ENCODE measurements around the gene CHST11.

The CHST11 gene

GRCh38 chr12:104712968-104713367 lies 256.2 kb downstream of the CHST11 start:
- no peaks in the 10 kb centered on the region for H3K79me2 ChIP-seq (ENCODE audit: insufficient read depth, low read length)
- no peaks in the 10 kb centered on the region for H3K9me2 ChIP-seq (replicated peaks; ENCODE audit: insufficient read depth, low read length)
- H3K4me3 ChIP-seq (ENCODE audit: insufficient read depth, low read length, poor library complexity, severe bottlenecking), result no peak overlapping the region
- no peaks in the 10 kb centered on the region for H4K20me1 ChIP-seq (ENCODE audit: low read depth, low read length)
- no peak overlapping the region for H3K9ac ChIP-seq (ENCODE audit: low read length)
- H3K27ac ChIP-seq (ENCODE audit: low read depth, low read length), result no peak overlapping the region
- H2AFZ ChIP-seq (ENCODE audit: low read depth, low read length, severe bottlenecking), result no peak overlapping the region
- no peaks in the 10 kb centered on the region for H3K36me3 ChIP-seq (ENCODE audit: low read length)
- no peaks in the 10 kb centered on the region for H3K27me3 ChIP-seq (ENCODE audit: low read length)
- no peak overlapping the region for H3K4me2 ChIP-seq (ENCODE audit: low read depth, low read length, poor library complexity, severe bottlenecking)
- no peak for TF ChIP-seq EZH2phosphoT487 (conservative IDR thresholded peaks at IDR 0.05; ENCODE audit: low read length)
- TF ChIP-seq, protein P1, sequence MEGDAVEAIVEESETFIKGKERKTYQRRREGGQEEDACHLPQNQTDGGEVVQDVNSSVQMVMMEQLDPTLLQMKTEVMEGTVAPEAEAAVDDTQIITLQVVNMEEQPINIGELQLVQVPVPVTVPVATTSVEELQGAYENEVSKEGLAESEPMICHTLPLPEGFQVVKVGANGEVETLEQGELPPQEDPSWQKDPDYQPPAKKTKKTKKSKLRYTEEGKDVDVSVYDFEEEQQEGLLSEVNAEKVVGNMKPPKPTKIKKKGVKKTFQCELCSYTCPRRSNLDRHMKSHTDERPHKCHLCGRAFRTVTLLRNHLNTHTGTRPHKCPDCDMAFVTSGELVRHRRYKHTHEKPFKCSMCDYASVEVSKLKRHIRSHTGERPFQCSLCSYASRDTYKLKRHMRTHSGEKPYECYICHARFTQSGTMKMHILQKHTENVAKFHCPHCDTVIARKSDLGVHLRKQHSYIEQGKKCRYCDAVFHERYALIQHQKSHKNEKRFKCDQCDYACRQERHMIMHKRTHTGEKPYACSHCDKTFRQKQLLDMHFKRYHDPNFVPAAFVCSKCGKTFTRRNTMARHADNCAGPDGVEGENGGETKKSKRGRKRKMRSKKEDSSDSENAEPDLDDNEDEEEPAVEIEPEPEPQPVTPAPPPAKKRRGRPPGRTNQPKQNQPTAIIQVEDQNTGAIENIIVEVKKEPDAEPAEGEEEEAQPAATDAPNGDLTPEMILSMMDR (IDR thresholded peaks at IDR 0.05; ENCODE audit: insufficient read depth, low read length, poor library complexity, severe bottlenecking), result no peak
- H3K9me3 ChIP-seq (ENCODE audit: insufficient read depth, low read length), result no peaks in the 10 kb centered on the region
- H3F3A ChIP-seq (ENCODE audit: insufficient read depth), result no peaks in the 10 kb centered on the region

DNA sequence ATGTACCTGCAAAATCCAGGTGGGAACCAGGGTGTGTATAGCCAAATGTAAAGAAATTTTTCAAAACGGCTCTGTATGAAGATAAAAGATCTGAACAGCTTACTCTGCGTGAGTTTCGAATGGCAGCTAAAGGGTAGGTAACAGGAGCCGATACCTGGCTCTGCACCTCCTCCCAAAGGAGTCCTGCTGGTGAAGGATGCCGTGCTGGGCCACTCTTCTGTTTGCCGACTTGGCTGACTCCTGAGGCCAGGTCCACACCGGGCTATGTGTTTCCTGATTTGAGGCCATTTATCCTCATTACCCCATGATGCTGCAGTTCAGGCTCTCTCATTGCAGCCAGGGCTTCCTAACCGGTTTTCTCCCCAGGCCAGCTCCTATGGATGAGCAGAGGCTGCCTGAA lies 256.7 kb downstream of the CHST11 start:
- Histone ChIP-seq H3K9me2 (replicated peaks; ENCODE audit: insufficient read depth, low read length) (no peaks in the 10 kb centered on the region), H3K36me3 (ENCODE audit: low read length) (no peaks in the 10 kb centered on the region), H3K79me2 (ENCODE audit: insufficient read depth, low read length) (no peaks in the 10 kb centered on the region), H3K9me3 (ENCODE audit: insufficient read depth, low read length) (no peaks in the 10 kb centered on the region), H3K4me3 (ENCODE audit: insufficient read depth, low read length, poor library complexity, severe bottlenecking) (no peak overlapping the region), H2AFZ (ENCODE audit: low read depth, low read length, severe bottlenecking) (no peak overlapping the region), H3K27ac (ENCODE audit: low read depth, low read length) (no peak overlapping the region), H3K4me2 (ENCODE audit: low read depth, low read length, poor library complexity, severe bottlenecking) (no peak overlapping the region), H3K9ac (ENCODE audit: low read length) (no peak overlapping the region), H3F3A (ENCODE audit: insufficient read depth) (no peaks in the 10 kb centered on the region), H3K27me3 (ENCODE audit: low read length) (no peaks in the 10 kb centered on the region), H4K20me1 (ENCODE audit: low read depth, low read length) (no peaks in the 10 kb centered on the region)
- TF ChIP-seq, protein P1 (IDR thresholded peaks at IDR 0.05; ENCODE audit: insufficient read depth, low read length, poor library complexity, severe bottlenecking), result no peak
- no peak for TF ChIP-seq EZH2phosphoT487 (conservative IDR thresholded peaks at IDR 0.05; ENCODE audit: low read length)

DNA sequence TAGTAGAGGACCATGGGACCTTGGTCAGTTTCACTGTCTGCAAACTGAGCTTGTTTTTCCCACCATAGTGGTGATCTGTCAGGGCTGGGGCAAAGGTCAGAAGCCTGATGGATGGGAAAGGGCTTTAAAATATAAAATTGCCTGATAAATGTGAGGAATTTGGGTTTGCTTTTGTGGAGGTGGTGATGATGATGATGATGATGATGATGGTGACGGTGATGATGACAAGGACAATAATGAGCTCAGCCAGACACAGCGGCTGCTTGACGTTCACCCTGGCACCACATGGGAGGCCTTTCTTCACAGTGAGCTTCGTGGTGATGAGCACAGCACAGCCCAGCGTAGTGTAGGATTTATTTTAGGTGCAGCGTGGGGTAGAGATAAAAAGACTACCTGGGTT lies 257.6 kb downstream of the CHST11 start:
- no peak overlapping the region for H3K27ac ChIP-seq (ENCODE audit: low read depth, low read length)
- no peaks in the 10 kb centered on the region for H3K9me2 ChIP-seq (replicated peaks; ENCODE audit: insufficient read depth, low read length)
- H3K4me2 ChIP-seq (ENCODE audit: low read depth, low read length, poor library complexity, severe bottlenecking), result no peak overlapping the region
- H3K9ac ChIP-seq (ENCODE audit: low read length), result no peak overlapping the region
- H3K79me2 ChIP-seq (ENCODE audit: insufficient read depth, low read length), result no peaks in the 10 kb centered on the region
- no peaks in the 10 kb centered on the region for H3F3A ChIP-seq (ENCODE audit: insufficient read depth)
- no peaks in the 10 kb centered on the region for H3K9me3 ChIP-seq (ENCODE audit: insufficient read depth, low read length)
- no peaks in the 10 kb centered on the region for H4K20me1 ChIP-seq (ENCODE audit: low read depth, low read length)
- TF ChIP-seq EZH2phosphoT487 (conservative IDR thresholded peaks at IDR 0.05; ENCODE audit: low read length), result no peak
- TF ChIP-seq, protein P1 (IDR thresholded peaks at IDR 0.05; ENCODE audit: insufficient read depth, low read length, poor library complexity, severe bottlenecking), result no peak
- H3K4me3 ChIP-seq (ENCODE audit: insufficient read depth, low read length, poor library complexity, severe bottlenecking), result no peak overlapping the region
- no peaks in the 10 kb centered on the region for H3K36me3 ChIP-seq (ENCODE audit: low read length)
- H3K27me3 ChIP-seq (ENCODE audit: low read length), result no peaks in the 10 kb centered on the region
- H2AFZ ChIP-seq (ENCODE audit: low read depth, low read length, severe bottlenecking), result no peak overlapping the region
